Fibroblast of lung (primary cell): ENCODE measurements around the gene DEPP1.

ENCODE experiments used
- CTCF ChIP-seq, 2 donors: IDR thresholded peaks in 1 of 2; conservative IDR thresholded peaks in 1 of 2; 1 replicate in 1 of 2; 2 replicates in 1 of 2; pipeline ENCODE4 v1.5.1; 2011 to 2012; ENCODE audit warnings: low read length in 2 of 2, control low read depth in 1 of 2, inconsistent platforms in 1 of 2, low read depth in 1 of 2, mild to moderate bottlenecking in 1 of 2
- EZH2 ChIP-seq: IDR thresholded peaks from 2 replicates; pipeline ENCODE4 v1.5.1; 2012; ENCODE audit warnings: low read length, control low read depth, mild to moderate bottlenecking; ENCODE audit errors: missing control alignments

GRCh38 chr10:44986179-44986578, 7.6 kb upstream of the DEPP1 start:
- no peak for TF ChIP-seq CTCF (conservative IDR thresholded peaks at IDR 0.05 in 1 of 2, IDR thresholded peaks at IDR 0.05 in 1 of 2; ENCODE audit: low read depth in 1 of 2, low read length in 2 of 2)
- no peak for TF ChIP-seq EZH2
